IMR-90 (cell line): ENCODE measurements around the gene ADAMTS12. TPM values are rescaled to one million over a fixed set of nuclear protein-coding genes. Genes with fewer than 3 reads are reported as not detected.

Source experiments
- ATAC-seq: fragments of 200-7000 bp; cut with Tn5 transposase; 2 replicates; pipeline ENCODE4 v1.9.1; 2020; ENCODE audit warnings: low read depth, mild to moderate bottlenecking, moderate library complexity
- BruUV-seq: library from RNA; stranded (reverse); fragments of 400-500 nt; replicated peaks from 2 replicates; lab custom pipeline; 2021; lab: Mats Ljungman, UMichigan
- CTCF ChIA-PET: fragments of 300-600 bp; formaldehyde crosslinking; extraction: SDS; loops from one replicate; lab custom pipeline; 2021; ENCODE audit warnings: antibody characterized with exemption; lab: Yijun Ruan, JAX
- POLR2A ChIA-PET: fragments of 300-600 bp; sonication (Branson Sonifier 250); formaldehyde crosslinking; loops from one replicate; lab custom pipeline; 2022; ENCODE audit warnings: antibody characterized with exemption; ENCODE audit not compliant: unreplicated experiment; lab: Charles Lee
- DNase-seq: peaks from one replicate; pipeline ENCODE4 v3.0.0; 2013
- H2AFZ ChIP-seq: replicated peaks from 2 replicates; pipeline ENCODE3; 2013; ENCODE audit warnings: low read length, mild to moderate bottlenecking; ENCODE audit not compliant: poor library complexity
- H2AK5ac ChIP-seq: 2 replicates; pipeline ENCODE4 v1.6.1; 2013; ENCODE audit warnings: low read depth, low read length, inconsistent platforms
- H2AK9ac ChIP-seq: replicated peaks from 2 replicates; pipeline ENCODE3; 2013; ENCODE audit warnings: mild to moderate bottlenecking, low read depth, low read length, moderate library complexity; ENCODE audit not compliant: poor library complexity
- H2BK120ac ChIP-seq: 2 replicates; pipeline ENCODE4 v1.6.1; 2013; ENCODE audit warnings: low read depth, low read length, inconsistent platforms
- H2BK15ac ChIP-seq: 3 replicates; pipeline ENCODE4 v1.6.1; 2013; ENCODE audit warnings: low read depth, low read length, inconsistent platforms
- H2BK20ac ChIP-seq: 2 replicates; pipeline ENCODE4 v1.6.1; 2013; ENCODE audit warnings: low read depth, mild to moderate bottlenecking, inconsistent platforms, low read length, moderate library complexity
- H2BK5ac ChIP-seq: 2 replicates; pipeline ENCODE4 v1.6.1; 2013; ENCODE audit warnings: mild to moderate bottlenecking, low read depth, low read length, inconsistent platforms; ENCODE audit not compliant: poor library complexity, severe bottlenecking
- H3K14ac ChIP-seq: replicated peaks from 2 replicates; pipeline ENCODE4 v1.6.1; 2013; ENCODE audit warnings: low read depth, low read length, inconsistent platforms
- H3K18ac ChIP-seq: 2 replicates; pipeline ENCODE4 v1.6.1; 2013; ENCODE audit warnings: low read depth, low read length, control low read depth
- H3K23ac ChIP-seq: 2 replicates; pipeline ENCODE4 v1.6.1; 2013; ENCODE audit warnings: low read depth, low read length, inconsistent platforms
- H3K27ac ChIP-seq: 2 replicates; pipeline ENCODE4 v1.5.1; 2013; ENCODE audit warnings: mild to moderate bottlenecking, control low read depth, low read length; ENCODE audit not compliant: insufficient read depth
- H3K27me3 ChIP-seq: 2 replicates; pipeline ENCODE4 v1.6.1; 2013; ENCODE audit warnings: low read length; ENCODE audit not compliant: control insufficient read depth, insufficient read depth
- H3K36me3 ChIP-seq: 2 replicates; pipeline ENCODE4 v1.6.1; 2013; ENCODE audit warnings: low read length, mixed read lengths; ENCODE audit not compliant: control insufficient read depth, insufficient read depth
- H3K4ac ChIP-seq: 2 replicates; pipeline ENCODE4 v1.6.1; 2013; ENCODE audit warnings: low read depth, low read length, inconsistent platforms
- H3K4me1 ChIP-seq: 2 replicates; pipeline ENCODE4 v1.6.1; 2013; ENCODE audit warnings: low read length, mixed read lengths; ENCODE audit not compliant: control insufficient read depth, insufficient read depth
- H3K4me2 ChIP-seq: 2 replicates; pipeline ENCODE4 v1.6.1; 2013; ENCODE audit warnings: low read depth, mild to moderate bottlenecking, control low read depth, low read length, moderate library complexity
- H3K4me3 ChIP-seq: 2 replicates; pipeline ENCODE4 v1.5.1; 2013; ENCODE audit warnings: low read depth, mild to moderate bottlenecking, control low read depth, low read length, moderate library complexity; ENCODE audit not compliant: insufficient read depth
- H3K56ac ChIP-seq: 2 replicates; pipeline ENCODE4 v1.6.1; 2013; ENCODE audit warnings: low read length, inconsistent platforms; ENCODE audit not compliant: insufficient read depth; ENCODE audit errors: extremely low read depth
- H3K79me1 ChIP-seq, 2 experiments: 2 replicates each; pipeline ENCODE4 v1.6.1; 2013; ENCODE audit warnings: low read length in 2 of 2, inconsistent platforms in 1 of 2, low read depth in 1 of 2
- H3K9ac ChIP-seq: 2 replicates; pipeline ENCODE4 v1.6.1; 2013; ENCODE audit warnings: low read depth, low read length, control low read depth
- H3K9me1 ChIP-seq: 2 replicates; pipeline ENCODE4 v1.6.1; 2013; ENCODE audit warnings: low read length, inconsistent platforms; ENCODE audit not compliant: insufficient read depth
- H3K9me3 ChIP-seq: 2 replicates; pipeline ENCODE4 v1.6.1; 2013; ENCODE audit warnings: low read length; ENCODE audit not compliant: control insufficient read depth, insufficient read depth
- H4K20me1 ChIP-seq: 2 replicates; pipeline ENCODE4 v1.6.1; 2013; ENCODE audit warnings: low read length, inconsistent platforms; ENCODE audit not compliant: insufficient read depth
- H4K5ac ChIP-seq: 2 replicates; pipeline ENCODE4 v1.6.1; 2013; ENCODE audit warnings: mild to moderate bottlenecking, low read depth, low read length, control low read depth
- H4K8ac ChIP-seq, 2 experiments: 2 replicates each; pipeline ENCODE4 v1.6.1; 2013; ENCODE audit warnings: low read depth in 2 of 2, low read length in 2 of 2, control low read depth in 1 of 2, inconsistent platforms in 1 of 2
- H4K91ac ChIP-seq: 2 replicates; pipeline ENCODE4 v1.6.1; 2013; ENCODE audit warnings: low read depth, low read length, inconsistent platforms; ENCODE audit not compliant: insufficient read depth
- BHLHE40 ChIP-seq: fragments of 150-350 bp; IDR thresholded peaks from 2 replicates; pipeline ENCODE4 v1.6.1; 2016; ENCODE audit warnings: mild to moderate bottlenecking, low read depth, low read length
- CEBPB ChIP-seq: IDR thresholded peaks from 2 replicates; pipeline ENCODE4 v1.6.1; 2012; ENCODE audit warnings: low read depth, low read length, improper control_type of control experiment
- CHD1 ChIP-seq: IDR thresholded peaks from 2 replicates; pipeline ENCODE4 v1.6.1; 2012; ENCODE audit warnings: low read depth, low read length, improper control_type of control experiment
- FOS ChIP-seq: fragments of 150-350 bp; IDR thresholded peaks from 2 replicates; pipeline ENCODE4 v1.6.1; 2016; ENCODE audit warnings: low read depth, low read length
- MAFK ChIP-seq: IDR thresholded peaks from 2 replicates; pipeline ENCODE4 v1.6.1; 2012; ENCODE audit warnings: low read depth, low read length, improper control_type of control experiment
- MAZ ChIP-seq: IDR thresholded peaks from 2 replicates; pipeline ENCODE4 v1.6.1; 2012; ENCODE audit warnings: low read depth, mild to moderate bottlenecking, low read length, improper control_type of control experiment, moderate library complexity, borderline replicate concordance
- MXI1 ChIP-seq: IDR thresholded peaks from 2 replicates; pipeline ENCODE4 v1.6.1; 2012; ENCODE audit warnings: low read depth, mild to moderate bottlenecking, low read length, moderate library complexity, borderline replicate concordance
- NFE2L2 ChIP-seq: fragments of 150-350 bp; IDR thresholded peaks from 2 replicates; pipeline ENCODE4 v1.6.1; 2016; ENCODE audit warnings: low read depth, mild to moderate bottlenecking, low read length
- POLR2A ChIP-seq: IDR thresholded peaks from 2 replicates; pipeline ENCODE4 v1.6.1; 2012; ENCODE audit warnings: mild to moderate bottlenecking, low read depth, low read length
- RAD21 ChIP-seq: IDR thresholded peaks from 2 replicates; pipeline ENCODE4 v1.6.1; 2012; ENCODE audit warnings: low read length, improper control_type of control experiment
- RCOR1 ChIP-seq: IDR thresholded peaks from 2 replicates; pipeline ENCODE4 v1.6.1; 2012; ENCODE audit warnings: mild to moderate bottlenecking, low read length, improper control_type of control experiment; ENCODE audit not compliant: insufficient replicate concordance
- RFX5 ChIP-seq: IDR thresholded peaks from 2 replicates; pipeline ENCODE4 v1.8.0; 2012; ENCODE audit warnings: low read depth, mild to moderate bottlenecking, low read length, moderate library complexity
- SMC3 ChIP-seq: fragments of 150-350 bp; IDR thresholded peaks from 2 replicates; pipeline ENCODE4 v1.6.1; 2016; ENCODE audit warnings: low read depth, mild to moderate bottlenecking, antibody characterized with exemption, low read length, moderate library complexity
- WGBS, 2 experiments: methylation state at CpG; one replicate each; pipeline versions ENCODE4 v1.1.5 to v1.1.7; 2013; ENCODE audit warnings: missing lambda C conversion rate in 2 of 2; ENCODE audit not compliant: insufficient read length in 1 of 2; ENCODE audit errors: extremely low coverage in 2 of 2; 5-methylcytosine and 5-hydroxymethylcytosine counted together
- dilution Hi-C: fragments of 300-500 bp; cut with HindIII; formaldehyde crosslinking; loops from one replicate; pipeline ENCODE4 v1.14.3; 2018; ENCODE audit warnings: low sequenced_read_pairs; ENCODE audit not compliant: unreplicated experiment
- in situ Hi-C: fragments of 300-500 bp; cut with MboI; formaldehyde crosslinking; loops from 3 replicates; pipeline ENCODE4 v1.14.3; 2019; ENCODE audit warnings: low sequenced_read_pairs, inconsistent platforms, mixed read lengths
- intact Hi-C: fragments of 100-400 bp; cut with micrococcal nuclease; formaldehyde crosslinking; loops from 2 replicates; pipeline ENCODE4 v1.10.0; 2022
- polyA plus RNA-seq, 3 experiments: library from polyadenylated mRNA; depleted of rRNA; stranded (reverse); fragments of >200 nt; gene quantifications; 2 replicates each; pipeline ENCODE4 v1.2.3, GENCODE V29; 2012; ENCODE audit warnings: low replicate concordance in 1 of 3
- total RNA-seq: library from RNA; depleted of rRNA; stranded (reverse); fragments of >200 nt; gene quantifications from 2 replicates; pipeline ENCODE4 v1.2.3, GENCODE V29; 2012
- TF ChIP-seq, protein P1 (sequence below): conservative IDR thresholded peaks from 2 replicates; pipeline ENCODE4 v1.5.1; 2012; ENCODE audit warnings: mild to moderate bottlenecking, low read depth, low read length, improper control_type of control experiment
- TF ChIP-seq, protein P2 (sequence below): fragments of 150-350 bp; IDR thresholded peaks from 2 replicates; pipeline ENCODE4 v1.6.1; 2017; ENCODE audit warnings: mild to moderate bottlenecking, antibody characterized with exemption, low read length, low read depth
- TF ChIP-seq, protein P3 (sequence below): fragments of 150-350 bp; IDR thresholded peaks from 2 replicates; pipeline ENCODE4 v1.6.1; 2016; ENCODE audit warnings: low read depth, mild to moderate bottlenecking, low read length, moderate library complexity, borderline replicate concordance

Gene ADAMTS12
- total and polyA plus RNA-seq, 2 of the 4 experiments (the other 2 are of a cell fraction) = 27.3 to 51.3 TPM

DNA sequence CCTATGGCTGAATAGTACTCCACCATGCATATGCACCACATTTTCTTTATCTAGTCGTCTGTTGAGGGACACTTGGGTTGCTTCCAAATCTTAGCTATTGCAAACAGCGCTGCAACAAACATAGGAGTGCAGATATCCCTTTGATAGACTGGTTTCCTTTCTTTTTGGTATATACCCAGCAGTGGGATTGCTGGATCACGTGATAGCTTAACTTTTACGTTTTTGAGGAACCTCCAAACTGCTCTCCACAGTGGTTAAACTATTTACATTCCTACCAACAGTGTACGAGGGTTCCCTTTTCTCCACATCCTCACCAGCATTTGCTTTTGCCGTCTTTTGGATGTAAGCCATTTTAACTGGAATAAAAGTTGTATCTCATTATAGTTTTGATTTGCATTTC is 308.5 kb downstream of the ADAMTS12 start:
- H3K9ac ChIP-seq = no peak overlapping the region
- no peak overlapping the region for H2BK5ac ChIP-seq
- H4K8ac ChIP-seq = no peak overlapping the region
- H4K91ac ChIP-seq = no peak overlapping the region
- no peak overlapping the region for H2BK15ac ChIP-seq
- no TSS peak for BruUV-seq
- H3K27ac ChIP-seq = no peak overlapping the region
- no peaks in the 10 kb centered on the region for H3K9me3 ChIP-seq
- no peak overlapping the region for H3K4me2 ChIP-seq
- H3K23ac ChIP-seq = no peak overlapping the region
- no peak overlapping the region for H2AK9ac ChIP-seq
- H2AFZ ChIP-seq = no peak overlapping the region
- no peak for TF ChIP-seq CEBPB
- TF ChIP-seq MXI1 = no peak
- TF ChIP-seq MAFK = no peak
- no peak for TF ChIP-seq CHD1
- TF ChIP-seq BHLHE40 = no peak
- TF ChIP-seq SMC3 = no peak
- no peak for TF ChIP-seq RFX5
- no peak for TF ChIP-seq RCOR1
- TF ChIP-seq NFE2L2 = no peak
- TF ChIP-seq, protein P1, sequence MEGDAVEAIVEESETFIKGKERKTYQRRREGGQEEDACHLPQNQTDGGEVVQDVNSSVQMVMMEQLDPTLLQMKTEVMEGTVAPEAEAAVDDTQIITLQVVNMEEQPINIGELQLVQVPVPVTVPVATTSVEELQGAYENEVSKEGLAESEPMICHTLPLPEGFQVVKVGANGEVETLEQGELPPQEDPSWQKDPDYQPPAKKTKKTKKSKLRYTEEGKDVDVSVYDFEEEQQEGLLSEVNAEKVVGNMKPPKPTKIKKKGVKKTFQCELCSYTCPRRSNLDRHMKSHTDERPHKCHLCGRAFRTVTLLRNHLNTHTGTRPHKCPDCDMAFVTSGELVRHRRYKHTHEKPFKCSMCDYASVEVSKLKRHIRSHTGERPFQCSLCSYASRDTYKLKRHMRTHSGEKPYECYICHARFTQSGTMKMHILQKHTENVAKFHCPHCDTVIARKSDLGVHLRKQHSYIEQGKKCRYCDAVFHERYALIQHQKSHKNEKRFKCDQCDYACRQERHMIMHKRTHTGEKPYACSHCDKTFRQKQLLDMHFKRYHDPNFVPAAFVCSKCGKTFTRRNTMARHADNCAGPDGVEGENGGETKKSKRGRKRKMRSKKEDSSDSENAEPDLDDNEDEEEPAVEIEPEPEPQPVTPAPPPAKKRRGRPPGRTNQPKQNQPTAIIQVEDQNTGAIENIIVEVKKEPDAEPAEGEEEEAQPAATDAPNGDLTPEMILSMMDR = no peak
- no peak for TF ChIP-seq FOS
- no peak for TF ChIP-seq MAZ
- no peak for TF ChIP-seq POLR2A
- TF ChIP-seq, protein P2, sequence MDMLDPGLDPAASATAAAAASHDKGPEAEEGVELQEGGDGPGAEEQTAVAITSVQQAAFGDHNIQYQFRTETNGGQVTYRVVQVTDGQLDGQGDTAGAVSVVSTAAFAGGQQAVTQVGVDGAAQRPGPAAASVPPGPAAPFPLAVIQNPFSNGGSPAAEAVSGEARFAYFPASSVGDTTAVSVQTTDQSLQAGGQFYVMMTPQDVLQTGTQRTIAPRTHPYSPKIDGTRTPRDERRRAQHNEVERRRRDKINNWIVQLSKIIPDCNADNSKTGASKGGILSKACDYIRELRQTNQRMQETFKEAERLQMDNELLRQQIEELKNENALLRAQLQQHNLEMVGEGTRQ = no peak
- no peak for TF ChIP-seq RAD21
- TF ChIP-seq, protein P3, sequence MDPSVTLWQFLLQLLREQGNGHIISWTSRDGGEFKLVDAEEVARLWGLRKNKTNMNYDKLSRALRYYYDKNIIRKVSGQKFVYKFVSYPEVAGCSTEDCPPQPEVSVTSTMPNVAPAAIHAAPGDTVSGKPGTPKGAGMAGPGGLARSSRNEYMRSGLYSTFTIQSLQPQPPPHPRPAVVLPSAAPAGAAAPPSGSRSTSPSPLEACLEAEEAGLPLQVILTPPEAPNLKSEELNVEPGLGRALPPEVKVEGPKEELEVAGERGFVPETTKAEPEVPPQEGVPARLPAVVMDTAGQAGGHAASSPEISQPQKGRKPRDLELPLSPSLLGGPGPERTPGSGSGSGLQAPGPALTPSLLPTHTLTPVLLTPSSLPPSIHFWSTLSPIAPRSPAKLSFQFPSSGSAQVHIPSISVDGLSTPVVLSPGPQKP = no peak
- H3K14ac ChIP-seq = no peak overlapping the region
- peaks cover 6% of the 10 kb centered on the region; the same call in 1 of the 2 replicates for H3K36me3 ChIP-seq
- no peak overlapping the region for H2BK20ac ChIP-seq
- dilution Hi-C loops = no loop called here
- no peak overlapping the region for H3K18ac ChIP-seq
- no peak overlapping the region for H3K4me3 ChIP-seq
- no peak overlapping the region for H2AK5ac ChIP-seq
- no peaks in the 10 kb centered on the region for H3K79me1 ChIP-seq
- no peak overlapping the region for H3K4ac ChIP-seq
- H3K4me1 ChIP-seq = peaks cover 3% of the 10 kb centered on the region; the same call in 1 of the 2 replicates
- no peak for ATAC-seq
- H4K5ac ChIP-seq = no peak overlapping the region
- no peak overlapping the region for H3K56ac ChIP-seq
- 89% methylated on average over 3 of the region's 6 CpGs; no CpG with 5 or more reads in 1 of the 2 experiments for WGBS, 2 experiments
- POLR2A ChIA-PET = no interaction called here
- H2BK120ac ChIP-seq = no peak overlapping the region
- intact Hi-C loops = no loop called here
- H4K20me1 ChIP-seq = no peaks in the 10 kb centered on the region
- H3K9me1 ChIP-seq = peaks cover 6% of the 10 kb centered on the region; the same call in 1 of the 2 replicates
- no peaks in the 10 kb centered on the region for H3K27me3 ChIP-seq
- DNase-seq = no peak
- in situ Hi-C loops = no loop called here
- CTCF ChIA-PET = no interaction called here
